GM13976 (cell line): ENCODE results near the gene STAG2.
"Not testable (repeated sequence)": the region's sequence is repeated elsewhere in the genome, so short reads cannot be mapped to it uniquely, and the experiment has no call there.

Experiments
- DNase-seq: peaks from one replicate; pipeline ENCODE4 v3.0.0; 2012; ENCODE audit warnings: low spot score
- CTCF ChIP-seq: IDR thresholded peaks from 2 replicates; pipeline ENCODE4 v1.5.1; 2012; ENCODE audit warnings: borderline replicate concordance, mild to moderate bottlenecking; ENCODE audit not compliant: insufficient read depth; ENCODE audit errors: extremely low read depth, missing control alignments, control extremely low read depth
- in situ Hi-C: fragments of 300-500 bp; cut with MboI; formaldehyde crosslinking; loops from one replicate; pipeline ENCODE4 v1.12.0; 2022; ENCODE audit warnings: low sequenced_read_pairs, mixed read lengths, inconsistent platforms; ENCODE audit not compliant: unreplicated experiment

The STAG2 gene

GRCh38 chrX:124042042-124042441, 80.5 kb downstream of the STAG2 start:
- in situ Hi-C loops, result no loop called here
- no peak for TF ChIP-seq CTCF
- DNase-seq, result no peak

GRCh38 chrX:124045109-124045508, 83.6 kb downstream of the STAG2 start:
- in situ Hi-C loops, result no loop called here
- TF ChIP-seq CTCF, result no peak
- no peak for DNase-seq

GRCh38 chrX:124084417-124084816, 122.9 kb downstream of the STAG2 start:
- DNase-seq, in situ Hi-C loops: not testable (repeated sequence)

GRCh38 chrX:124085063-124085462, 123.6 kb downstream of the STAG2 start:
- in situ Hi-C loops, result no loop called here
- no peak for TF ChIP-seq CTCF
- no peak for DNase-seq

GRCh38 chrX:124086411-124086810, 124.9 kb downstream of the STAG2 start:
- no peak for DNase-seq
- no peak for TF ChIP-seq CTCF
- in situ Hi-C loops, result no loop called here

GRCh38 chrX:124087000-124087746, 125.7 kb downstream of the STAG2 start:
- in situ Hi-C loops, result no loop called here
- TF ChIP-seq CTCF, result no peak
- no peak for DNase-seq

- no peak for DNase-seq
- no peak for TF ChIP-seq CTCF
- in situ Hi-C loops, result no loop called here
These were observed 131.7 kb downstream of the STAG2 start for GRCh38 chrX:124093222-124093621.
